ENCODE results near the gene EPHB1.

DNA sequence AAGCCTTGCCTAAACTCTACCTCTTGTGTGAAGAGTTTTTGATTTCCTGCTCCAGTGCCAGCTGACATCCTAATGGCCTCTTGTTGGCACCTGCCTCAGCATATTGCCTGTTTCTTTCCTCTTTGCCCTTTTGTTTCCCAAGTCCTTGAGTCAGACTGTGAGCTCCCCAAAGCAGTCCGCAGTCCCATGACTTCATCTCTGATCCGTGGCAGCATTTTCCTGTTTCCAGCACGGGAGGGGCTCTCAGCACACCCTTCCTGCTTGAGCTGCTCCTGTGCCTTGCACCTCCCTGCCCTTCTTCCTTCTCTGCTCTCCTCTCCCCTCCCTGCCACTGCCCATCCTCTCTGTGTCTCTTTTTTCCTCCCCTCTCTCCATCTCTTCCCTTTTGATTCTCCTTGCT lies 179.6 kb downstream of the EPHB1 start:
- TF ChIP-seq POLR2A (IDR thresholded peaks at IDR 0.05), result no peak
- TF ChIP-seq, protein P1, sequence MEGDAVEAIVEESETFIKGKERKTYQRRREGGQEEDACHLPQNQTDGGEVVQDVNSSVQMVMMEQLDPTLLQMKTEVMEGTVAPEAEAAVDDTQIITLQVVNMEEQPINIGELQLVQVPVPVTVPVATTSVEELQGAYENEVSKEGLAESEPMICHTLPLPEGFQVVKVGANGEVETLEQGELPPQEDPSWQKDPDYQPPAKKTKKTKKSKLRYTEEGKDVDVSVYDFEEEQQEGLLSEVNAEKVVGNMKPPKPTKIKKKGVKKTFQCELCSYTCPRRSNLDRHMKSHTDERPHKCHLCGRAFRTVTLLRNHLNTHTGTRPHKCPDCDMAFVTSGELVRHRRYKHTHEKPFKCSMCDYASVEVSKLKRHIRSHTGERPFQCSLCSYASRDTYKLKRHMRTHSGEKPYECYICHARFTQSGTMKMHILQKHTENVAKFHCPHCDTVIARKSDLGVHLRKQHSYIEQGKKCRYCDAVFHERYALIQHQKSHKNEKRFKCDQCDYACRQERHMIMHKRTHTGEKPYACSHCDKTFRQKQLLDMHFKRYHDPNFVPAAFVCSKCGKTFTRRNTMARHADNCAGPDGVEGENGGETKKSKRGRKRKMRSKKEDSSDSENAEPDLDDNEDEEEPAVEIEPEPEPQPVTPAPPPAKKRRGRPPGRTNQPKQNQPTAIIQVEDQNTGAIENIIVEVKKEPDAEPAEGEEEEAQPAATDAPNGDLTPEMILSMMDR (IDR thresholded peaks at IDR 0.05), result no peak

Data from thyroid gland (tissue), 4 donors.